GM23338 (cell line): Measurements from ENCODE around the gene GPA33. TPM values are rescaled to one million over a fixed set of nuclear protein-coding genes. Genes with fewer than 3 reads are reported as not detected.

ENCODE experiments used
- ATAC-seq: fragments of 200-7000 bp; cut with Tn5 transposase; 3 replicates; pipeline ENCODE4 v1.9.1; 2020
- DNase-seq: peaks from one replicate; pipeline ENCODE4 v3.0.0-alpha.2; 2015; ENCODE audit warnings: low spot score
- H2AFZ ChIP-seq: fragments of 200-600 bp; sonication (generic); 2 replicates; pipeline ENCODE4 v1.8.0; 2016; ENCODE audit warnings: antibody characterized with exemption, mild to moderate bottlenecking, moderate library complexity
- H3F3A ChIP-seq: fragments of 200-600 bp; sonication (generic); replicated peaks from 2 replicates; pipeline ENCODE4 v1.8.0; 2017; ENCODE audit warnings: antibody characterized with exemption, mixed run types, low read depth
- H3K27ac ChIP-seq: fragments of 200-600 bp; sonication (generic); 2 replicates; pipeline ENCODE4 v1.6.1; 2016; ENCODE audit warnings: low read depth
- H3K27me3 ChIP-seq: fragments of 200-600 bp; sonication (generic); 2 replicates; pipeline ENCODE4 v1.8.0; 2016; ENCODE audit warnings: mild to moderate bottlenecking, mixed run types, moderate library complexity; ENCODE audit not compliant: insufficient read depth
- H3K36me3 ChIP-seq: fragments of 200-600 bp; sonication (generic); 2 replicates; pipeline ENCODE4 v1.8.0; 2016; ENCODE audit warnings: mild to moderate bottlenecking; ENCODE audit not compliant: insufficient read depth
- H3K4me1 ChIP-seq: fragments of 200-600 bp; sonication (generic); 2 replicates; pipeline ENCODE4 v1.8.0; 2016; ENCODE audit warnings: mild to moderate bottlenecking, moderate library complexity; ENCODE audit not compliant: insufficient read depth
- H3K4me2 ChIP-seq: fragments of 200-600 bp; sonication (generic); 2 replicates; pipeline ENCODE4 v1.7.1; 2017; ENCODE audit warnings: mixed run types
- H3K4me3 ChIP-seq: fragments of 200-600 bp; sonication (generic); 2 replicates; pipeline ENCODE4 v1.6.1; 2016; ENCODE audit warnings: mixed run types
- H3K79me2 ChIP-seq: fragments of 200-600 bp; sonication (generic); replicated peaks from 2 replicates; pipeline ENCODE4 v1.8.0; 2017; ENCODE audit warnings: mild to moderate bottlenecking; ENCODE audit not compliant: insufficient read depth
- H3K9me2 ChIP-seq: fragments of 200-600 bp; sonication (generic); 2 replicates; pipeline ENCODE4 v1.8.0; 2017; ENCODE audit not compliant: insufficient read depth
- H4K20me1 ChIP-seq: fragments of 200-600 bp; sonication (generic); replicated peaks from 2 replicates; pipeline ENCODE4 v1.8.0; 2017; ENCODE audit warnings: mild to moderate bottlenecking; ENCODE audit not compliant: insufficient read depth
- H3K27ac Mint-ChIP-seq: 2 replicates; pipeline ENCODE4 v1.8.0; 2020; ENCODE audit warnings: inconsistent platforms, mild to moderate bottlenecking, moderate library complexity, mixed read lengths
- H3K27me3 Mint-ChIP-seq: 3 replicates; pipeline ENCODE4 v1.8.0; 2022; ENCODE audit warnings: low read depth, mild to moderate bottlenecking, moderate library complexity, mixed read lengths, inconsistent platforms; ENCODE audit not compliant: insufficient read depth, poor library complexity
- H3K36me3 Mint-ChIP-seq: 3 replicates; pipeline ENCODE4 v1.8.0; 2021; ENCODE audit warnings: low read depth, mild to moderate bottlenecking, inconsistent platforms, moderate library complexity, mixed read lengths
- H3K4me1 Mint-ChIP-seq: 3 replicates; pipeline ENCODE4 v1.8.0; 2020; ENCODE audit warnings: mild to moderate bottlenecking, inconsistent platforms, mixed read lengths
- H3K4me3 Mint-ChIP-seq: 3 replicates; pipeline ENCODE4 v1.8.0; 2021; ENCODE audit warnings: moderate library complexity, mild to moderate bottlenecking, inconsistent platforms, mixed read lengths
- H3K9me3 Mint-ChIP-seq: 3 replicates; pipeline ENCODE4 v1.8.0; 2020; ENCODE audit warnings: moderate library complexity, mild to moderate bottlenecking, inconsistent platforms, mixed read lengths
- CREB1 ChIP-seq: fragments of 250-450 bp; sonication (Bioruptor Pico); IDR thresholded peaks from 2 replicates; pipeline ENCODE4 v1.5.0; 2020; ENCODE audit warnings: low read depth, mild to moderate bottlenecking, moderate library complexity
- CTCF ChIP-seq, 2 experiments: fragments of 200-600 bp in 1 of 2; sonication (generic) in 1 of 2; conservative IDR thresholded peaks; 2 replicates each; pipeline versions ENCODE4 v1.5.1 to v1.6.1; 2016 to 2017; ENCODE audit warnings: antibody characterized with exemption in 2 of 2, low read depth in 2 of 2, mild to moderate bottlenecking in 2 of 2, moderate library complexity in 1 of 2
- EZH2 ChIP-seq: fragments of 200-600 bp; sonication (generic); IDR thresholded peaks from one replicate; pipeline ENCODE4 v1.8.0; 2017; ENCODE audit warnings: antibody characterized with exemption, mild to moderate bottlenecking, low read depth; ENCODE audit not compliant: unreplicated experiment
- JUNB ChIP-seq: IDR thresholded peaks from one replicate; pipeline ENCODE4 v1.6.1; 2016; ENCODE audit warnings: antibody characterized with exemption; ENCODE audit not compliant: unreplicated experiment
- REST ChIP-seq: IDR thresholded peaks from one replicate; pipeline ENCODE4 v1.6.1; 2018; ENCODE audit warnings: antibody characterized with exemption; ENCODE audit not compliant: unreplicated experiment
- STAT1 ChIP-seq: IDR thresholded peaks from one replicate; pipeline ENCODE4 v1.6.1; 2016; ENCODE audit warnings: antibody characterized with exemption; ENCODE audit not compliant: unreplicated experiment
- polyA plus RNA-seq: library from polyadenylated mRNA; unstranded; fragments of >200 nt; fragmentation: Nextera tagmentation; extraction: Ambion mirVana; gene quantifications from 2 replicates; pipeline ENCODE4 v1.2.1, GENCODE V29; 2016
- total RNA-seq: library from RNA; depleted of rRNA; stranded (reverse); fragments of >200 nt; shearing (Covaris generic); gene quantifications from 2 replicates; pipeline ENCODE4 v1.2.3, GENCODE V29; 2014
- TF ChIP-seq, protein P1 (sequence below): fragments of 250-450 bp; sonication (Bioruptor Pico); IDR thresholded peaks from 2 replicates; pipeline ENCODE4 v1.5.0; 2020; ENCODE audit warnings: mild to moderate bottlenecking, moderate library complexity

Gene GPA33
- total and polyA plus RNA-seq, 2 experiments from 2014 or later, result 0.10 to 0.28 TPM

- DNase-seq (no peak), ATAC-seq (no peak)
- Mint-ChIP-seq H3K4me1 (peaks cover 26% of the 10 kb centered on the region), H3K27ac (no peak overlapping the region), H3K27me3 (peaks cover 2% of the 10 kb centered on the region), H3K36me3 (no peaks in the 10 kb centered on the region), H3K9me3 (no peaks in the 10 kb centered on the region), H3K4me3 (no peak overlapping the region)
- no peaks in the 10 kb centered on the region for H3K27me3 ChIP-seq
- H3K27ac ChIP-seq, result no peak overlapping the region
- H3K4me1 ChIP-seq, result peaks cover 25% of the 10 kb centered on the region
- no peaks in the 10 kb centered on the region for H4K20me1 ChIP-seq
- no peak overlapping the region for H3K4me3 ChIP-seq
- peak overlapping the region; percentile 58 for H3K4me2 ChIP-seq
- H3K79me2 ChIP-seq, result no peaks in the 10 kb centered on the region
- H2AFZ ChIP-seq, result peak overlapping the region; percentile 6
- no peaks in the 10 kb centered on the region for H3K36me3 ChIP-seq
- H3F3A ChIP-seq, result peaks cover 5% of the 10 kb centered on the region; the same call in 1 of the 2 replicates
- peaks cover 17% of the 10 kb centered on the region for H3K9me2 ChIP-seq
- TF ChIP-seq EZH2 (no peak), REST (no peak), CREB1 (CRISPR knock-in tag) (no peak), CTCF (conservative IDR thresholded peaks at IDR 0.05; ENCODE audit: low read depth in 2 of 2) (no peak), JUNB (no peak), STAT1 (no peak)
- TF ChIP-seq, protein P1, sequence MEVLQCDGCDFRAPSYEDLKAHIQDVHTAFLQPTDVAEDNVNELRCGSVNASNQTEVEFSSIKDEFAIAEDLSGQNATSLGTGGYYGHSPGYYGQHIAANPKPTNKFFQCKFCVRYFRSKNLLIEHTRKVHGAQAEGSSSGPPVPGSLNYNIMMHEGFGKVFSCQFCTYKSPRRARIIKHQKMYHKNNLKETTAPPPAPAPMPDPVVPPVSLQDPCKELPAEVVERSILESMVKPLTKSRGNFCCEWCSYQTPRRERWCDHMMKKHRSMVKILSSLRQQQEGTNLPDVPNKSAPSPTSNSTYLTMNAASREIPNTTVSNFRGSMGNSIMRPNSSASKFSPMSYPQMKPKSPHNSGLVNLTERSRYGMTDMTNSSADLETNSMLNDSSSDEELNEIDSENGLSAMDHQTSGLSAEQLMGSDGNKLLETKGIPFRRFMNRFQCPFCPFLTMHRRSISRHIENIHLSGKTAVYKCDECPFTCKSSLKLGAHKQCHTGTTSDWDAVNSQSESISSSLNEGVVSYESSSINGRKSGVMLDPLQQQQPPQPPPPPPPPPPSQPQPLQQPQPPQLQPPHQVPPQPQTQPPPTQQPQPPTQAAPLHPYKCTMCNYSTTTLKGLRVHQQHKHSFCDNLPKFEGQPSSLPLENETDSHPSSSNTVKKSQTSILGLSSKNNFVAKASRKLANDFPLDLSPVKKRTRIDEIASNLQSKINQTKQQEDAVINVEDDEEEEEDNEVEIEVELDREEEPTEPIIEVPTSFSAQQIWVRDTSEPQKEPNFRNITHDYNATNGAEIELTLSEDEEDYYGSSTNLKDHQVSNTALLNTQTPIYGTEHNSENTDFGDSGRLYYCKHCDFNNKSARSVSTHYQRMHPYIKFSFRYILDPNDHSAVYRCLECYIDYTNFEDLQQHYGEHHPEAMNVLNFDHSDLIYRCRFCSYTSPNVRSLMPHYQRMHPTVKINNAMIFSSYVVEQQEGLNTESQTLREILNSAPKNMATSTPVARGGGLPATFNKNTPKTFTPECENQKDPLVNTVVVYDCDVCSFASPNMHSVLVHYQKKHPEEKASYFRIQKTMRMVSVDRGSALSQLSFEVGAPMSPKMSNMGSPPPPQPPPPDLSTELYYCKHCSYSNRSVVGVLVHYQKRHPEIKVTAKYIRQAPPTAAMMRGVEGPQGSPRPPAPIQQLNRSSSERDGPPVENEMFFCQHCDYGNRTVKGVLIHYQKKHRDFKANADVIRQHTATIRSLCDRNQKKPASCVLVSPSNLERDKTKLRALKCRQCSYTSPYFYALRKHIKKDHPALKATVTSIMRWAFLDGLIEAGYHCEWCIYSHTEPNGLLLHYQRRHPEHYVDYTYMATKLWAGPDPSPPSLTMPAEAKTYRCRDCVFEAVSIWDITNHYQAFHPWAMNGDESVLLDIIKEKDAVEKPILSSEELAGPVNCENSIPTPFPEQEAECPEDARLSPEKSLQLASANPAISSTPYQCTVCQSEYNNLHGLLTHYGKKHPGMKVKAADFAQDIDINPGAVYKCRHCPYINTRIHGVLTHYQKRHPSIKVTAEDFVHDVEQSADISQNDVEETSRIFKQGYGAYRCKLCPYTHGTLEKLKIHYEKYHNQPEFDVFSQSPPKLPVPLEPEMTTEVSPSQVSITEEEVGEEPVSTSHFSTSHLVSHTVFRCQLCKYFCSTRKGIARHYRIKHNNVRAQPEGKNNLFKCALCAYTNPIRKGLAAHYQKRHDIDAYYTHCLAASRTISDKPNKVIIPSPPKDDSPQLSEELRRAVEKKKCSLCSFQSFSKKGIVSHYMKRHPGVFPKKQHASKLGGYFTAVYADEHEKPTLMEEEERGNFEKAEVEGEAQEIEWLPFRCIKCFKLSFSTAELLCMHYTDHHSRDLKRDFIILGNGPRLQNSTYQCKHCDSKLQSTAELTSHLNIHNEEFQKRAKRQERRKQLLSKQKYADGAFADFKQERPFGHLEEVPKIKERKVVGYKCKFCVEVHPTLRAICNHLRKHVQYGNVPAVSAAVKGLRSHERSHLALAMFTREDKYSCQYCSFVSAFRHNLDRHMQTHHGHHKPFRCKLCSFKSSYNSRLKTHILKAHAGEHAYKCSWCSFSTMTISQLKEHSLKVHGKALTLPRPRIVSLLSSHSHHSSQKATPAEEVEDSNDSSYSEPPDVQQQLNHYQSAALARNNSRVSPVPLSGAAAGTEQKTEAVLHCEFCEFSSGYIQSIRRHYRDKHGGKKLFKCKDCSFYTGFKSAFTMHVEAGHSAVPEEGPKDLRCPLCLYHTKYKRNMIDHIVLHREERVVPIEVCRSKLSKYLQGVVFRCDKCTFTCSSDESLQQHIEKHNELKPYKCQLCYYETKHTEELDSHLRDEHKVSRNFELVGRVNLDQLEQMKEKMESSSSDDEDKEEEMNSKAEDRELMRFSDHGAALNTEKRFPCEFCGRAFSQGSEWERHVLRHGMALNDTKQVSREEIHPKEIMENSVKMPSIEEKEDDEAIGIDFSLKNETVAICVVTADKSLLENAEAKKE, result no peak
These were observed 25.5 kb upstream of the GPA33 start for GRCh38 chr1:167115655-167116054.
